Measurements from ENCODE around the gene TMEM254.

GRCh38 chr10:80090121-80090520, 11.7 kb downstream of the TMEM254 start:
- TF ChIP-seq EZH2 (IDR thresholded peaks at IDR 0.05; ENCODE audit: low read depth, unreplicated experiment) (no peak), CTCF (conservative IDR thresholded peaks at IDR 0.05; ENCODE audit: low read depth in 2 of 2) (no peak), POLR2AphosphoS5 (IDR thresholded peaks at IDR 0.05; ENCODE audit: low read depth) (no peak)
